HepG2 (cell line): Measurements from ENCODE around the gene MYO9A. TPM values are rescaled to one million over a fixed set of nuclear protein-coding genes. Genes with fewer than 3 reads are reported as not detected.

ENCODE experiments used
- AKAP8 ChIP-seq: sonication (generic); formaldehyde crosslinking; IDR thresholded peaks from 2 replicates; pipeline ENCODE4 v1.5.1; 2020; ENCODE audit warnings: mild to moderate bottlenecking, missing genetic modification reagents
- ARNT2 ChIP-seq: sonication (generic); formaldehyde crosslinking; IDR thresholded peaks from 2 replicates; pipeline ENCODE4 v1.8.0; 2022; ENCODE audit warnings: mild to moderate bottlenecking, low read depth, missing genetic modification reagents, moderate library complexity
- ATF1 ChIP-seq: IDR thresholded peaks from 2 replicates; pipeline ENCODE4 v1.6.1; 2016; ENCODE audit warnings: mild to moderate bottlenecking, control low read depth
- CHCHD3 ChIP-seq: sonication (generic); formaldehyde crosslinking; IDR thresholded peaks from 2 replicates; pipeline ENCODE4 v1.8.0; 2022; ENCODE audit warnings: mild to moderate bottlenecking, missing genetic modification reagents, moderate library complexity
- DR1 ChIP-seq: sonication (generic); formaldehyde crosslinking; IDR thresholded peaks from 2 replicates; pipeline ENCODE4 v1.8.0; 2021; ENCODE audit warnings: mild to moderate bottlenecking, missing genetic modification reagents, inconsistent platforms
- FOXA1 ChIP-seq, 2 experiments: fragments of 450-650 bp in 1 of 2; sonication (generic) in 1 of 2; formaldehyde crosslinking in 1 of 2; IDR thresholded peaks; 2 replicates each; pipeline versions ENCODE4 v1.4.0 to v1.6.1; 2016 to 2020; ENCODE audit warnings: missing genetic modification reagents in 1 of 2
- GPN1 ChIP-seq: sonication (generic); formaldehyde crosslinking; IDR thresholded peaks from 2 replicates; pipeline ENCODE4 v1.5.1; 2020; ENCODE audit warnings: missing genetic modification reagents, borderline replicate concordance
- HNRNPLL ChIP-seq: fragments of 200-400 bp; formaldehyde crosslinking; IDR thresholded peaks from 2 replicates; pipeline ENCODE4 v1.6.1; 2017; ENCODE audit warnings: mild to moderate bottlenecking, low read depth, low read length; ENCODE audit not compliant: poor library complexity, severe bottlenecking
- KAT7 ChIP-seq: IDR thresholded peaks from 2 replicates; pipeline ENCODE4 v1.6.1; 2018; ENCODE audit warnings: borderline replicate concordance, missing compliant biosample characterization
- KMT2B ChIP-seq: IDR thresholded peaks from 2 replicates; pipeline ENCODE4 v1.6.1; 2016; ENCODE audit warnings: missing genetic modification reagents, missing compliant biosample characterization
- MIXL1 ChIP-seq: IDR thresholded peaks from 2 replicates; pipeline ENCODE4 v1.6.1; 2016
- NFE2L1 ChIP-seq: sonication (generic); formaldehyde crosslinking; IDR thresholded peaks from 2 replicates; pipeline ENCODE4 v1.4.0; 2020; ENCODE audit warnings: missing genetic modification reagents, mild to moderate bottlenecking, borderline replicate concordance
- NRL ChIP-seq: sonication (generic); formaldehyde crosslinking; IDR thresholded peaks from 2 replicates; pipeline ENCODE4 v1.5.0; 2020; ENCODE audit warnings: missing genetic modification reagents, mild to moderate bottlenecking, moderate library complexity, borderline replicate concordance
- POLR2A ChIP-seq, 2 experiments: IDR thresholded peaks; 2 replicates each; pipeline ENCODE4 v1.6.1; 2011; ENCODE audit warnings: low read depth in 2 of 2, low read length in 2 of 2, mild to moderate bottlenecking in 1 of 2, moderate library complexity in 1 of 2; ENCODE audit not compliant: insufficient read depth in 1 of 2
- SAFB2 ChIP-seq: sonication (generic); formaldehyde crosslinking; IDR thresholded peaks from 2 replicates; pipeline ENCODE4 v1.5.1; 2020; ENCODE audit warnings: missing genetic modification reagents, low read depth, mild to moderate bottlenecking, borderline replicate concordance
- SNRNP70 ChIP-seq: fragments of 200-400 bp; formaldehyde crosslinking; IDR thresholded peaks from 2 replicates; pipeline ENCODE4 v1.6.1; 2017; ENCODE audit warnings: mild to moderate bottlenecking, low read depth, low read length, moderate library complexity
- U2AF1 ChIP-seq: fragments of 200-400 bp; formaldehyde crosslinking; optimal IDR thresholded peaks from 2 replicates; pipeline ENCODE3; 2017; ENCODE audit warnings: mild to moderate bottlenecking, low read depth, low read length
- ZBTB14 ChIP-seq: sonication (generic); formaldehyde crosslinking; IDR thresholded peaks from 2 replicates; pipeline ENCODE4 v1.4.0; 2020; ENCODE audit warnings: missing genetic modification reagents
- ZBTB7A ChIP-seq: sonication (generic); formaldehyde crosslinking; IDR thresholded peaks from 2 replicates; pipeline ENCODE4 v1.8.0; 2022; ENCODE audit warnings: mild to moderate bottlenecking, missing genetic modification reagents
- ZNF343 ChIP-seq: sonication (generic); formaldehyde crosslinking; IDR thresholded peaks from 2 replicates; pipeline ENCODE4 v1.4.0; 2020; ENCODE audit warnings: mild to moderate bottlenecking, missing genetic modification reagents
- ZNF557 ChIP-seq: sonication (generic); formaldehyde crosslinking; IDR thresholded peaks from 2 replicates; pipeline ENCODE4 v1.4.0; 2020; ENCODE audit warnings: missing genetic modification reagents
- ZNF773 ChIP-seq: sonication (generic); formaldehyde crosslinking; IDR thresholded peaks from 2 replicates; pipeline ENCODE4 v1.4.0; 2020; ENCODE audit warnings: missing genetic modification reagents, borderline replicate concordance
- ZSCAN12 ChIP-seq: sonication (generic); formaldehyde crosslinking; IDR thresholded peaks from 2 replicates; pipeline ENCODE4 v1.9.0; 2021; ENCODE audit warnings: mild to moderate bottlenecking, missing genetic modification reagents
- polyA plus RNA-seq, 8 experiments: library from polyadenylated mRNA; depleted of rRNA in 3 of 8; stranded (reverse) in 7 of 8; unstranded in 1 of 8; fragments of >200 nt; fragmentation: Illumina TruSeq in 4 of 8; extraction: Trizol in 4 of 8; gene quantifications; 2 replicates each; pipeline versions ENCODE4 v1.2.1 to v1.2.3, GENCODE V29; 2011 to 2016; ENCODE audit warnings: low read depth in 4 of 8, missing spikeins in 1 of 8, mixed read lengths in 1 of 8; ENCODE audit not compliant: insufficient read depth in 1 of 8
- total RNA-seq, 5 experiments: library from RNA; depleted of rRNA; stranded (reverse); fragments of >200 nt; fragmentation: Illumina TruSeq; extraction: Trizol; gene quantifications; 2 replicates each; pipeline ENCODE4 v1.2.3, GENCODE V29; 2016; ENCODE audit warnings: low read depth in 1 of 5
- TF ChIP-seq, protein P1 (sequence below): sonication (generic); formaldehyde crosslinking; conservative IDR thresholded peaks from 2 replicates; pipeline ENCODE4 v1.4.0; 2020; ENCODE audit warnings: missing genetic modification reagents
- TF ChIP-seq, protein P2 (sequence below): sonication (generic); formaldehyde crosslinking; IDR thresholded peaks from 2 replicates; pipeline ENCODE4 v1.4.0; 2020; ENCODE audit warnings: missing genetic modification reagents
- TF ChIP-seq, protein P3 (sequence below): sonication (generic); formaldehyde crosslinking; IDR thresholded peaks from 2 replicates; pipeline ENCODE4 v1.8.1; 2022; ENCODE audit warnings: mild to moderate bottlenecking, missing genetic modification reagents

The MYO9A gene
- total and polyA plus RNA-seq, 2 of the 13 experiments (the other 11 are each of a cell fraction or from before 2014, with no cell fraction given), result 4.8 to 15.3 TPM

GRCh38 chr15:72118017-72118978 lies at the start of gene MYO9A, which contains the start of gene SENP8 (continued):
- TF ChIP-seq NRL (CRISPR knock-in tag) (no peak; the same call in 1 of the 2 replicates), POLR2A (IDR thresholded peaks at IDR 0.05; ENCODE audit: insufficient read depth in 1 of 2, low read depth in 2 of 2, low read length in 2 of 2) (peak; percentile 91 to 93), ZSCAN12 (CRISPR knock-in tag) (no peak), MIXL1 (CRISPR knock-in tag) (no peak), GPN1 (no peak), ZNF343 (CRISPR knock-in tag) (0 out of 2 replicates have a peak, but pooled peaks have one; percentile 20), NFE2L1 (CRISPR knock-in tag) (no peak), ZNF557 (CRISPR knock-in tag) (no peak), FOXA1 (IDR thresholded peaks at IDR 0.05) (no peak), FOXA1 (CRISPR knock-in tag; IDR thresholded peaks at IDR 0.05) (no peak), HNRNPLL (peak; percentile 93), AKAP8 (peak; percentile 33; the same call in 1 of the 2 replicates), U2AF1 (peak; percentile 48), DR1 (CRISPR knock-in tag) (no peak), ZNF773 (CRISPR knock-in tag) (no peak), SAFB2 (CRISPR knock-in tag) (peak; percentile 73), CHCHD3 (CRISPR knock-in tag) (0 out of 2 replicates have a peak, but pooled peaks have one; percentile 13), ZBTB7A (CRISPR knock-in tag) (no peak), ARNT2 (CRISPR knock-in tag) (peak; percentile 65; the same call in 1 of the 2 replicates), KAT7 (peak; percentile 45; the same call in 1 of the 2 replicates), ATF1 (CRISPR knock-in tag) (0 out of 2 replicates have a peak, but pooled peaks have one; percentile 20), ZBTB14 (peak; percentile 93), SNRNP70 (no peak), KMT2B (CRISPR knock-in tag) (peak; percentile 85)
- TF ChIP-seq, protein P1, sequence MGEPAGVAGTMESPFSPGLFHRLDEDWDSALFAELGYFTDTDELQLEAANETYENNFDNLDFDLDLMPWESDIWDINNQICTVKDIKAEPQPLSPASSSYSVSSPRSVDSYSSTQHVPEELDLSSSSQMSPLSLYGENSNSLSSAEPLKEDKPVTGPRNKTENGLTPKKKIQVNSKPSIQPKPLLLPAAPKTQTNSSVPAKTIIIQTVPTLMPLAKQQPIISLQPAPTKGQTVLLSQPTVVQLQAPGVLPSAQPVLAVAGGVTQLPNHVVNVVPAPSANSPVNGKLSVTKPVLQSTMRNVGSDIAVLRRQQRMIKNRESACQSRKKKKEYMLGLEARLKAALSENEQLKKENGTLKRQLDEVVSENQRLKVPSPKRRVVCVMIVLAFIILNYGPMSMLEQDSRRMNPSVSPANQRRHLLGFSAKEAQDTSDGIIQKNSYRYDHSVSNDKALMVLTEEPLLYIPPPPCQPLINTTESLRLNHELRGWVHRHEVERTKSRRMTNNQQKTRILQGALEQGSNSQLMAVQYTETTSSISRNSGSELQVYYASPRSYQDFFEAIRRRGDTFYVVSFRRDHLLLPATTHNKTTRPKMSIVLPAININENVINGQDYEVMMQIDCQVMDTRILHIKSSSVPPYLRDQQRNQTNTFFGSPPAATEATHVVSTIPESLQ (CRISPR knock-in tag), result 0 out of 2 replicates have a peak, but pooled peaks have one; percentile 22
- TF ChIP-seq, protein P2, sequence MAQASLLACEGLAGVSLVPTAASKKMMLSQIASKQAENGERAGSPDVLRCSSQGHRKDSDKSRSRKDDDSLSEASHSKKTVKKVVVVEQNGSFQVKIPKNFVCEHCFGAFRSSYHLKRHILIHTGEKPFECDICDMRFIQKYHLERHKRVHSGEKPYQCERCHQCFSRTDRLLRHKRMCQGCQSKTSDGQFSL (CRISPR knock-in tag), result no peak
- TF ChIP-seq, protein P3, sequence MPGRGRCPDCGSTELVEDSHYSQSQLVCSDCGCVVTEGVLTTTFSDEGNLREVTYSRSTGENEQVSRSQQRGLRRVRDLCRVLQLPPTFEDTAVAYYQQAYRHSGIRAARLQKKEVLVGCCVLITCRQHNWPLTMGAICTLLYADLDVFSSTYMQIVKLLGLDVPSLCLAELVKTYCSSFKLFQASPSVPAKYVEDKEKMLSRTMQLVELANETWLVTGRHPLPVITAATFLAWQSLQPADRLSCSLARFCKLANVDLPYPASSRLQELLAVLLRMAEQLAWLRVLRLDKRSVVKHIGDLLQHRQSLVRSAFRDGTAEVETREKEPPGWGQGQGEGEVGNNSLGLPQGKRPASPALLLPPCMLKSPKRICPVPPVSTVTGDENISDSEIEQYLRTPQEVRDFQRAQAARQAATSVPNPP (CRISPR knock-in tag), result no peak
